Neural cell (in vitro differentiated cells): Measurements from ENCODE around the gene DDX4.

Experiments used
- EZH2 ChIP-seq: fragments of 200-600, 300-800 bp; shearing (Covaris generic), sonication (generic); IDR thresholded peaks from 2 replicates; pipeline ENCODE4 v1.6.1; 2014; ENCODE audit warnings: antibody characterized with exemption, low read length, borderline replicate concordance, mild to moderate bottlenecking; ENCODE audit not compliant: insufficient read depth, poor library complexity, severe bottlenecking
- POLR2AphosphoS5 ChIP-seq: IDR thresholded peaks from 2 replicates; pipeline ENCODE4 v1.6.1; 2012
- RAD21 ChIP-seq: fragments of 450-650 bp; conservative IDR thresholded peaks from 2 replicates; pipeline ENCODE4 v1.6.1; 2014; ENCODE audit warnings: antibody characterized with exemption, mild to moderate bottlenecking, moderate library complexity
- TF ChIP-seq, protein P1 (sequence below): fragments of 450-650 bp; IDR thresholded peaks from 2 replicates; pipeline ENCODE4 v1.5.1; 2014; ENCODE audit warnings: antibody characterized with exemption, mild to moderate bottlenecking, moderate library complexity; ENCODE audit not compliant: poor library complexity, severe bottlenecking

DNA sequence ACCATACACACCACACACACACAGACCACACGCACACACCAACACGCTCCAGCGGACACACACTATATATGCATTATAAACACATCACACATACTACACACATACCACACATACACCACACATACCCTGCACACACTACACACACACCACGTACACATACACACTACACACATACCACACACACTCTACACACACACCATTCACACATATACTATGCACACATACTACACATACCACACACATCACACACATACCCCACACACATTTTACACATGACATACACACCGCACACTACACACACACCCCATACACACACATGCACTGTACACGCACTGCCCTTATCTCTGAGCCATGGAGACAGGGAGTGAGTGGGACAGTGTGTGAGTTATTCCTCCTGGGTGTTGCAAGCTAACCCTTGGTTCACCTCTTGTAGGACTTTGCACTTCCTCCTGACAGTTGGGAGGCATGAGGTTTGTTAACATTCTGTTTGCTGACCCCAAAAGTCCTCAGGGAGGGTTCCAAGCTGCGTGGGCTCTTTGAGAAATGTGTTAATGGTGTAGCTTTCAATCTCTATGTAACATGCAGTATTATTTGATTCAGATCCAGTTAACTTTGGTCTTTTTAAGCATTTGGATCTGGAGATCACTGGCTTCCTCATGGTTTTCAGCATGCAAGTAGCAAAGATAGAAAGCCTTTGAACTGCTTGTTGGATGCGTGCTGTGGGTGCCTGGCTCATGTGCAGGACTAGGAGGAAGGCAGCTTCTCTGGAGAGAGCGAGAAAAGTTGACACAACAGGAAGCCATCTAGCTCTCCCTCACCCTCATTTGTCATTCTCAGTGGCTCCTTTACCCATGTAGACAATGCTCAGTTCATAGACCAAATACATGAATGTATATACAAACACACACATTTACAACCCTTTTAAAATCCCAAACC is 127.0 kb downstream of the DDX4 start:
- TF ChIP-seq, protein P1, sequence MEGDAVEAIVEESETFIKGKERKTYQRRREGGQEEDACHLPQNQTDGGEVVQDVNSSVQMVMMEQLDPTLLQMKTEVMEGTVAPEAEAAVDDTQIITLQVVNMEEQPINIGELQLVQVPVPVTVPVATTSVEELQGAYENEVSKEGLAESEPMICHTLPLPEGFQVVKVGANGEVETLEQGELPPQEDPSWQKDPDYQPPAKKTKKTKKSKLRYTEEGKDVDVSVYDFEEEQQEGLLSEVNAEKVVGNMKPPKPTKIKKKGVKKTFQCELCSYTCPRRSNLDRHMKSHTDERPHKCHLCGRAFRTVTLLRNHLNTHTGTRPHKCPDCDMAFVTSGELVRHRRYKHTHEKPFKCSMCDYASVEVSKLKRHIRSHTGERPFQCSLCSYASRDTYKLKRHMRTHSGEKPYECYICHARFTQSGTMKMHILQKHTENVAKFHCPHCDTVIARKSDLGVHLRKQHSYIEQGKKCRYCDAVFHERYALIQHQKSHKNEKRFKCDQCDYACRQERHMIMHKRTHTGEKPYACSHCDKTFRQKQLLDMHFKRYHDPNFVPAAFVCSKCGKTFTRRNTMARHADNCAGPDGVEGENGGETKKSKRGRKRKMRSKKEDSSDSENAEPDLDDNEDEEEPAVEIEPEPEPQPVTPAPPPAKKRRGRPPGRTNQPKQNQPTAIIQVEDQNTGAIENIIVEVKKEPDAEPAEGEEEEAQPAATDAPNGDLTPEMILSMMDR: no peak
- TF ChIP-seq POLR2AphosphoS5 (no peak), EZH2 (no peak), RAD21 (no peak)
